ENCODE results near the gene ZNF84. TPM values are rescaled to one million over a fixed set of nuclear protein-coding genes. Genes with fewer than 3 reads are reported as not detected.

ZNF84 gene
- 20.5 and 31.0 TPM in 2 replicates for total RNA-seq

GRCh38 chr12:133037207-133038005 lies at the start of gene ZNF84:
Gene ZNF84 (plus strand): TSS chr12:133037509. CDS start chr12:133041468, 3,959 bp downstream.
- peak; percentile 100 for DNase-seq

DNA sequence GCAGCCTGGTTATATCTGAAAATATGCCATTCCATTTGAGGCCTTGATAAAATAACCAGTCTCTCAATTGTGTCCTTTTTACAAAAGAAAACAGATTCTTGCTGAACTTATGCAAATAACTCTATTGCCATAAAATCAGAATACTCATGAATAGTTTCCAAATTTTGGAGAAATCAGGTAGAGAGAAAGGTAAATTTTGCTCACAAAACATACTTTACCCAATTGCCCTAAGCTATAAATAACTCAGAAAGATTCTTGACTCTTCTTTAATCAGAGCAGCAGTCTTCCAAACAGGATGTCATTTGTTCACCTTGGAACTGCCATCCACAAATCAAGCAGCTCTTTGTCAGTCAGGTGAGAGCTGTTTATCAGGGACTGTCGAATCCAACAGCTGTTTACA lies 38.6 kb upstream of the ZNF84 start:
- no peak for DNase-seq

DNA sequence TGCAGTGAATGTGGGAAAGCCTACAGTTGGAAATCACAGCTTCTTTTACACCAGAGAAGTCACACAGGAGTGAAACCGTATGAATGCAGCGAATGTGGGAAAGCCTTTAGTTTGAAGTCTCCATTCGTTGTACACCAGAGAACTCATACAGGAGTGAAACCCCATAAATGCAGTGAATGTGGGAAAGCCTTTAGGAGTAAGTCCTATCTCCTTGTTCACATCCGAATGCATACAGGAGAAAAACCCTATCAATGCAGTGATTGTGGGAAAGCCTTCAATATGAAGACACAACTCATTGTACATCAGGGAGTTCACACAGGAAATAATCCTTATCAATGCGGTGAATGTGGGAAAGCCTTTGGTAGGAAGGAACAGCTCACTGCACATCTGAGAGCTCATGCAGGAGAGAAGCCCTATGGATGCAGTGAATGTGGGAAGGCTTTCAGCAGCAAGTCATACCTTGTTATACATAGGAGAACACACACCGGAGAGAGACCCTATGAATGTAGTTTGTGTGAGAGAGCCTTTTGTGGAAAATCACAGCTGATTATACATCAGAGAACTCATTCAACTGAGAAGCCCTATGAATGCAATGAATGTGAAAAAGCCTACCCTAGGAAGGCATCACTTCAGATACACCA lies 26.5 kb upstream of the ZNF84 start:
- DNase-seq = no peak

- no peak for DNase-seq
These were observed 13.7 kb upstream of the ZNF84 start for GRCh38 chr12:133023566-133023965.

DNA sequence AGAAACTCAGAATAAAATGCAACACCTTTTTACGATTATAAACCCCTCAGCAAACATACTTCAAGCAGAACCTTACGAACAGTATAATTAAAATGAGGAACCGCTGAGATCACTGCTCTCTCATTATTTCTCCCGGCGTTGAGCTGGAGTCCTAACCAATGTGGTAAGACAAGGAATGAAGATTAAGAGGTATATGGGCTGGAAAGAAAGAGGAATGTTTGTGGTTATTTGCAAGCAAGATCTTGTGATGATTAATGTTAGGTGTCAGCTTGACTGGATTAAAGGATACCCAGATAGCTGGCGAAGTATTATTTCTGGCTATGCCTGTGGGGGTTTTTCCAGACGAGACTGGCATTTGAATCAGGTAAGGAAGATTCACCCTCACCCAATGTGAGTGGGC lies 10.3 kb upstream of the ZNF84 start:
- no peak for DNase-seq

- peak; percentile 5 for DNase-seq
These were observed 905 bp downstream of the ZNF84 start for GRCh38 chr12:133038118-133038709.

GRCh38 chr12:133046698-133047097 lies 9.4 kb downstream of the ZNF84 start:
- no peak for DNase-seq

GRCh38 chr12:133057446-133057845 lies 20.1 kb downstream of the ZNF84 start:
- no peak for DNase-seq

DNA sequence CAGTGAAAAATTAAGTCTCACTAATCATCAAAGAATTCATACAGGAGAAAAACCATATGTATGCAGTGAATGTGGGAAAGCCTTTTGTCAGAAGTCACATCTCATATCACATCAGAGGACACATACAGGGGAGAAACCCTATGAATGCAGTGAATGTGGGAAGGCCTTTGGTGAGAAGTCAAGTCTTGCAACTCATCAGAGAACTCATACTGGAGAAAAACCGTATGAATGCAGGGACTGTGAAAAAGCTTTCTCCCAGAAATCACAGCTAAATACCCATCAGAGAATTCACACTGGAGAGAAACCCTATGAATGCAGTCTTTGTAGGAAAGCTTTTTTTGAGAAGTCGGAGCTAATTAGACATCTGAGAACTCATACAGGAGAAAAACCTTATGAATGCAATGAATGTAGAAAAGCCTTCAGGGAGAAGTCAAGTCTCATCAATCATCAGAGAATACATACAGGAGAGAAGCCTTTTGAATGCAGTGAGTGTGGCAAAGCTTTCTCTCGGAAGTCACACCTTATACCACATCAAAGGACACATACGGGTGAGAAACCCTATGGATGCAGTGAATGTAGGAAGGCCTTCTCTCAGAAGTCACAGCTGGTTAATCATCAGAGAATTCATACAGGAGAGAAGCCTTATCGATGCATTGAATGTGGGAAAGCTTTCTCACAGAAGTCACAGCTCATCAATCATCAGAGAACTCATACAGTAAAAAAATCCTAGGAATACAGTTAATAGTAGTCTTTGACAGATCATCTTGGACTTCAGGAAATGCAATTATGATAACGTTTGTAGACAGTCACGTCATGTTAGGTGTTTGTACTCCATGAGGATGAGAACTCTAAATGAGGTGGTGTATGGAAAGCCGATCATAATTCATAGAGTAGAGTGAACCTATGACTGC lies 21.1 kb downstream of the ZNF84 start:
- peak; percentile 7 for DNase-seq

DNA sequence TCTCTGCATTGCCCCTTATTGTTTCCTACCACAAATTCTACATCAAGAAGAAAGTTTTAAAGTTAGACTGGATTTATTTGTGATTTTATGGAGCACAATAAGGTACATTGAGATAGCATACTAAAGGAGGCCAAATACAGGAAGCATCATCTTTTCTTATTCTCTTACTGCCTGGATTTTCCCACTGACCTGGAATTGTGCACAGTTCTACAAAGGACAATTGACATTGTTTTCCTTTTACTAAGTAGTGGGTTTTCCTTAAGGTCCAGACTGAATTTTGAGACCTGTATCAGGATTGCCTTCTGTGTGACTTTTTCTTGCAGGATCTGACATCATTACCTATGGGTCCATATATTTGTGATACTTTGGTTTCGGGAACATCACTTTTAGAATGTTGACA lies 24.6 kb downstream of the ZNF84 start:
- no peak for DNase-seq

DNA sequence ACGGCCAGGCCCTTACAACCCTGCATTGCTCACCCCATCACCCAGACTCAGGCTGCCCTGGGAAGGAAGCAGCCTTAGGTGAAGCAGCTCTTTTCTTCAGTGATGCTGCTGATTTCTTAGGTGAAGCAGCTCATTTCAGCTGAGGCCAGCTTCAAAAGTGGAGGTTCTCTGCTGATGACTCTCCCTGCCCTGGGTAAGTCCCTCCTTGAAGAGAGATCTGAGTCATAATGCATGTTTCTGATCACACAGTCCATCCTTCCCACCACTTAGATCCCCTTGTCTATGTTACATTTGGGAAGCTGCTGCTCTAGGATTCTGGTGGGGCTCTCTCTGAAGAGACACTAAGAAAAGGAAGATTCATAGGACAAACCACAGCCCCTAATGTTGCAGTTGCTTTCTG lies 26.2 kb downstream of the ZNF84 start:
- DNase-seq = no peak

- no peak for DNase-seq
These were observed 36.5 kb downstream of the ZNF84 start for GRCh38 chr12:133073836-133074235.

- peak; percentile 100 for DNase-seq
These were observed 42.7 kb downstream of the ZNF84 start for GRCh38 chr12:133080026-133080367.

- DNase-seq = peak; percentile 98
These were observed 43.3 kb downstream of the ZNF84 start, which contains the start of gene ZNF140 for GRCh38 chr12:133080368-133081158. Gene ZNF140 (plus strand): TSS chr12:133080923. CDS start chr12:133081321, 398 bp downstream.

GRCh38 chr12:133081159-133081780 lies 44.0 kb downstream of the ZNF84 start:
- no peak for DNase-seq

GRCh38 chr12:133083345-133083744 lies 46.0 kb downstream of the ZNF84 start:
- no peak for DNase-seq

DNA sequence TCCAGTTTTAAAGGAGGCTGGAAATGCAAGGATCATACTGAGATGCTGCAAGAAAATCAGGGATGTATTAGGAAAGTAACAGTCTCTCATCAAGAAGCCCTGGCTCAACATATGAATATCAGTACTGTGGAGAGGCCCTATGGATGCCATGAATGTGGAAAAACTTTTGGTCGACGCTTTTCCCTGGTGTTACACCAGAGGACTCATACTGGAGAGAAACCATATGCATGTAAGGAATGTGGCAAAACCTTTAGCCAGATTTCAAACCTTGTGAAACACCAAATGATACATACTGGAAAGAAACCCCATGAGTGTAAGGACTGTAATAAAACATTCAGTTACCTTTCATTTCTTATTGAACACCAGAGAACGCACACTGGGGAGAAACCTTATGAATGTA lies 68.3 kb downstream of the ZNF84 start:
- no peak for DNase-seq

DNA sequence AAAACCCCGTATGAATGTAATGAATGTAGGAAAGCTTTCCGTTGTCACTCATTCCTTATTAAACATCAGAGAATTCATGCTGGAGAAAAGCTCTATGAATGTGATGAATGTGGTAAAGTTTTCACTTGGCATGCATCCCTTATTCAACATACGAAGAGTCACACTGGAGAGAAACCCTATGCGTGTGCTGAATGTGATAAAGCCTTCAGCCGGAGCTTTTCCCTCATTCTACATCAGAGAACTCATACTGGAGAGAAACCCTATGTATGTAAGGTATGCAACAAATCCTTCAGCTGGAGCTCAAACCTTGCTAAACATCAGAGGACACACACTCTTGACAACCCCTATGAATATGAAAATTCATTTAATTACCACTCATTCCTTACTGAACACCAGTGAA lies 68.9 kb downstream of the ZNF84 start:
- peak; percentile 20 for DNase-seq

GRCh38 chr12:133107121-133107520 lies 69.8 kb downstream of the ZNF84 start:
- DNase-seq = no peak

DNA sequence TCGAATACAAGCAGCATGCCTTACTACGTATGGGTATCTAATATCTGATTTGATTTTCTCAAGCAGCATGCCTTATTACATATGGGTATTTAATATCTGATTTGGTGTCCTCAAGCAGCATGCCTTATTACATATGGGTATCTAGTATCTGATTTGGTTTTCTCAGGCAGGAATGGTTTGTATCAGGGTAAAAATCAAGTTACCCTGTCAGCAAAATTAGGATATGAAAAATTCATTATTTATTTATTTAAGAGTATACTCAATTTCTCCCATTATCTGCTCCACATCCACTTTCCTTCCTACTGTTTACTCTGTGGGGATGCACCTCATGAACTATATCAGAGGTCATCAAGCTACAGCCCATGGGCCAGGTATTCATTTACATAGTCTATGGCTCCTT lies 70.8 kb downstream of the ZNF84 start:
- no peak for DNase-seq

Measured in dermis blood vessel endothelial cell (primary cell).